Measurements from ENCODE around the gene CRACR2B. TPM values are rescaled to one million over a fixed set of nuclear protein-coding genes. Genes with fewer than 3 reads are reported as not detected.

CRACR2B gene
- total and polyA plus RNA-seq, 2 donors (not counting 1 experiment from before 2014, with no cell fraction given), result 9.7 to 67.7 TPM

GRCh38 chr11:792873-793272 is 34.8 kb upstream of the CRACR2B start:
- Mint-ChIP-seq H3K27ac (no peak overlapping the region), H3K9me3 (ENCODE audit: insufficient read depth) (no peaks in the 10 kb centered on the region), H3K4me3 (no peak overlapping the region), H3K27me3 (no peaks in the 10 kb centered on the region), H3K4me1 (peaks cover 21% of the 10 kb centered on the region)
- Histone ChIP-seq H3K9me3 (ENCODE audit: control extremely low read depth in 1 of 3, control insufficient read depth in 2 of 3, insufficient read depth in 1 of 3, low read length in 2 of 3) (peaks cover 0 to 3% (median 0%) of the 10 kb centered on the region in 3 donors), H3K4me2 (replicated peaks; ENCODE audit: low read depth, low read length, poor library complexity, severe bottlenecking) (no peak overlapping the region), H2AFZ (ENCODE audit: insufficient read depth, low read depth, low read length, poor library complexity, severe bottlenecking) (no peak overlapping the region), H4K20me1 (ENCODE audit: control insufficient read depth, insufficient read depth, low read length, poor library complexity, severe bottlenecking) (peaks cover 63% of the 10 kb centered on the region), H3K27ac (ENCODE audit: low read length in 2 of 2) (no peak overlapping the region), H3K27me3 (replicated peaks in 1 of 4; ENCODE audit: control extremely low read depth in 1 of 4, control insufficient read depth in 3 of 4, insufficient read depth in 4 of 4, low read length in 3 of 4) (peaks cover 0 to 24% (median 5%) of the 10 kb centered on the region in 4 experiments), H3K36me3 (replicated peaks in 1 of 2; ENCODE audit: control extremely low read depth in 1 of 2, control insufficient read depth in 1 of 2, extremely low read depth in 1 of 2, insufficient read depth in 2 of 2, low read length in 1 of 2) (peaks cover 0 to 7% of the 10 kb centered on the region in 2 experiments), H3K9ac (ENCODE audit: low read length) (no peak overlapping the region), H3K4me3 (ENCODE audit: control extremely low read depth in 1 of 5, extremely low read depth in 1 of 5, insufficient read depth in 1 of 5, low read depth in 2 of 5, low read length in 4 of 5) (no peak overlapping the region), H3K79me2 (ENCODE audit: control insufficient read depth, insufficient read depth, low read length) (peaks cover 35% of the 10 kb centered on the region), H3K4me1 (ENCODE audit: control insufficient read depth in 2 of 2, insufficient read depth in 2 of 2, low read length in 2 of 2) (peaks cover 27 to 42% of the 10 kb centered on the region in 2 donors)
- DNase-seq, result no peak
- intact Hi-C loops (cut with micrococcal nuclease), result loop anchor here (10.0 kb wide), 1 partner anchor 338 kb away; the partner anchor contains the start of gene PTDSS2
- no peak for TF ChIP-seq EZH2 (IDR thresholded peaks at IDR 0.05; ENCODE audit: borderline replicate concordance, insufficient read depth, low read depth, low read length, poor library complexity, severe bottlenecking)
- TF ChIP-seq CTCF (IDR thresholded peaks at IDR 0.05), result no peak
- ATAC-seq (ENCODE audit: low read depth), result no peak
- 94% methylated on average over 13 of the region's 13 CpGs for WGBS (ENCODE audit: insufficient coverage)
- POLR2A ChIA-PET, result interaction anchor here (0.7 kb wide), 1 partner anchor 9 kb away, joined by 3 read pairs; no protein-coding TSS in a partner anchor
- CTCF ChIA-PET, result interaction anchor here (1.0 to 1.2 kb wide), 2 partner anchors 15 to 43 kb away, joined by 3 read pairs; partner anchors contain the start of gene GATD1

- H3K4me1 ChIP-seq (ENCODE audit: control insufficient read depth in 2 of 2, insufficient read depth in 2 of 2, low read length in 2 of 2), result peaks cover 23 to 39% of the 10 kb centered on the region in 2 donors
- TF ChIP-seq CTCF (IDR thresholded peaks at IDR 0.05) (no peak), EZH2 (IDR thresholded peaks at IDR 0.05; ENCODE audit: borderline replicate concordance, insufficient read depth, low read depth, low read length, poor library complexity, severe bottlenecking) (no peak)
- intact Hi-C loops (cut with micrococcal nuclease), result loop anchor here (10.0 kb wide), 1 partner anchor 339 kb away; the partner anchor contains the start of gene PTDSS2
- no peak for ATAC-seq (ENCODE audit: low read depth)
- no peak overlapping the region for H3K27ac ChIP-seq (ENCODE audit: low read length in 2 of 2)
- peaks cover 35% of the 10 kb centered on the region for H3K79me2 ChIP-seq (ENCODE audit: control insufficient read depth, insufficient read depth, low read length)
- peaks cover 62% of the 10 kb centered on the region for H4K20me1 ChIP-seq (ENCODE audit: control insufficient read depth, insufficient read depth, low read length, poor library complexity, severe bottlenecking)
- CTCF ChIA-PET, result interaction anchor here (1.0 to 1.2 kb wide), 2 partner anchors 16 to 43 kb away, joined by 3 read pairs; partner anchors contain the start of gene GATD1
- no peak overlapping the region for H3K4me2 ChIP-seq (replicated peaks; ENCODE audit: low read depth, low read length, poor library complexity, severe bottlenecking)
- peaks cover 0 to 19% (median 5%) of the 10 kb centered on the region in 4 experiments for H3K27me3 ChIP-seq (replicated peaks in 1 of 4; ENCODE audit: control extremely low read depth in 1 of 4, control insufficient read depth in 3 of 4, insufficient read depth in 4 of 4, low read length in 3 of 4)
- H2AFZ ChIP-seq (ENCODE audit: insufficient read depth, low read depth, low read length, poor library complexity, severe bottlenecking), result no peak overlapping the region
- peak overlapping the region; percentile 27 for H3K4me3 Mint-ChIP-seq
- peaks cover 0 to 7% of the 10 kb centered on the region in 2 experiments for H3K36me3 ChIP-seq (replicated peaks in 1 of 2; ENCODE audit: control extremely low read depth in 1 of 2, control insufficient read depth in 1 of 2, extremely low read depth in 1 of 2, insufficient read depth in 2 of 2, low read length in 1 of 2)
- peaks cover 21% of the 10 kb centered on the region for H3K4me1 Mint-ChIP-seq
- no peak overlapping the region for H3K27ac Mint-ChIP-seq
- H3K27me3 Mint-ChIP-seq, result no peaks in the 10 kb centered on the region
- POLR2A ChIA-PET, result interaction anchor here (1.1 kb wide), 1 partner anchor 49 kb away, joined by 3 read pairs; the partner anchor contains the start of genes POLR2L and TSPAN4
- no peak overlapping the region for H3K9ac ChIP-seq (ENCODE audit: low read length)
- peaks cover 0 to 3% (median 0%) of the 10 kb centered on the region in 3 donors for H3K9me3 ChIP-seq (ENCODE audit: control extremely low read depth in 1 of 3, control insufficient read depth in 2 of 3, insufficient read depth in 1 of 3, low read length in 2 of 3)
- 95% methylated on average over 6 of the region's 7 CpGs for WGBS (ENCODE audit: insufficient coverage)
- H3K9me3 Mint-ChIP-seq (ENCODE audit: insufficient read depth), result no peaks in the 10 kb centered on the region
- no peak overlapping the region for H3K4me3 ChIP-seq (ENCODE audit: control extremely low read depth in 1 of 5, extremely low read depth in 1 of 5, insufficient read depth in 1 of 5, low read depth in 2 of 5, low read length in 4 of 5)
- no peak for DNase-seq
These were observed 34.2 kb upstream of the CRACR2B start for GRCh38 chr11:793556-793955.
